NCI-H1417 (cell line): ENCODE results near the gene SLC27A1.
A peak's percentile ranks its signal among the peaks of the same experiment; 100 is the strongest.

ENCODE experiments used
- DNase-seq, 3 experiments: peaks; one replicate each; lab custom pipeline; 2025; lab: John Stamatoyannopoulos, UW

Gene SLC27A1

GRCh38 chr19:17470068-17470841 lies at the start of gene SLC27A1:
Gene SLC27A1, plus strand, starts transcription at chr19:17470524. Its CDS starts 17 bp downstream, at chr19:17470541.
- DNase-seq: peak; percentile 92 to 99 (median 97)

- no peak for DNase-seq
Measured at GRCh38 chr19:17421942-17422341, 48.4 kb upstream of the SLC27A1 start.

- no peak for DNase-seq
Measured at GRCh38 chr19:17423429-17424208, 46.7 kb upstream of the SLC27A1 start.

DNA sequence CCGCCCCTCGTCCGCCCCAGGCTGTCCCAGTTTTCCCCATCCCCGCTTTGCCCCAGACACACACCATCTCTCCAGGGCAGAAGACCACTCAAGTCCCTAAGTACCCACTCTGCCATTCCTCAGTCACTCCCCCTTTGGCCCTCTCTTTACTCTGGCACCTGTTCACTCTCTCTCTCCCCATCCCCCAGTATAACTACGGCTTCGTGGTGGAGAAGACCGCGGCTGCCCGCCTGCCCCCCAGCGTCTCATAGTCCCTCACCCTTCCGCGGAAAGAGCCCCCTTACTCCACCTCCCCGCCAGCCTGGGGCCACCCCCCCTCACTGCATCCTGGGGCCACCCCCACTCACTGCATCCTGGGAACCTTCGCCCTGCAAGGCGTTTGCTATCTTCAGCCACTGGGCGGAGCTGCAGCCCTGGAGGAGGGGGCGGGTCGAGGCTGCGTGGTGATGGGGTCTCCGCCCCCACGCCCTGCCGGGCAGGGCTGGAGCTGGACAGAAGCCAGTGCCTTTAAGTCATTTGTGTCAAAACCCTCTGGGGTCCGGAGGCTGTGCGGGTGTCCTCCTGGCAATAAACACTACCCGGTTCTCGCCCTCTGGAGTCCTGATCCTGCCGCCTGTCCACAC lies 45.5 kb upstream of the SLC27A1 start:
- DNase-seq: peak in 2 of 3 experiments; percentile 13 to 39

DNA sequence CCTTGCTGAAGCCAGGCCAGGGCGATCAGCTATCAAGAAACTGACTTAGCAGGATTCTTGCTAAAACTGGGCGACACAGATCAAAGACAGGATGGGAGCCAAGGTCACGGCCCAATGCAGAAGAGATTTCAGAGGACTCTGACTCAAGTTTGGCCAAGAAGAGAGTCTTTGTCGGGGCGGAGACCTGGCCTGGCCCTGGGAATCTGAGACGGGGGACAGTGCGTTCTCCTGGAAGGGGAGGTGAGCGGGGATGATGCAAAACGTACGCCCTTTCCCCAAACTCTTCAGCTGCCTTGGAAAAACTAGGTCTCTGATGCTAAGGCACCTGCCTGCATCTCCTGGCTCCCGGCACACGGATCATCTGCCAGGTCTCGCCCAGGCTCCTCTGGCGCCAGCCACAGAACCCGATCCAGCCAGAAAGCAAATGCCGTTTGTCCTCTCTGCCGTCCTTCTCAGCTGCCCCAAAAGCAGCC lies 40.6 kb upstream of the SLC27A1 start:
- DNase-seq: no peak

GRCh38 chr19:17431417-17431816 lies 38.9 kb upstream of the SLC27A1 start:
- DNase-seq: no peak

DNA sequence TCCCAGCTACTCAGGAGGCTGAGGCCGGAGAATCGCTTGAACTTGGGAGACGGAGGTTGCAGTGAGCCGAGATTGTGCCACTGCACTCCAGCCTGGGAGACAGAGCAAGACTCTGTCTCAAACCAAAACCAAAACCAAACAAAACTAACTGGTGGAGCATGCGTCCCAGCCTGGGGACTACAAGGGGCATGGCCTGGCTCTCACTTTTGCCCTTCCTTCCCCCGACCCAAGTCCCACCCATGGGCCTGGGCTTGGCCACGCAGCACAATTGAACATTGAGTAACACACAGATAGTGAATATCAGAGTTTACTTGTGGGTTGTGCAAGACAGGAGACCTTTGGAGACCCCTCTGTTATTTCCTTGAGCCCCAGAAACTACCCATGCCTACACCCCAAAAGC lies 35.1 kb upstream of the SLC27A1 start:
- DNase-seq: no peak

GRCh38 chr19:17436094-17436873 lies 34.0 kb upstream of the SLC27A1 start:
- no peak for DNase-seq

DNA sequence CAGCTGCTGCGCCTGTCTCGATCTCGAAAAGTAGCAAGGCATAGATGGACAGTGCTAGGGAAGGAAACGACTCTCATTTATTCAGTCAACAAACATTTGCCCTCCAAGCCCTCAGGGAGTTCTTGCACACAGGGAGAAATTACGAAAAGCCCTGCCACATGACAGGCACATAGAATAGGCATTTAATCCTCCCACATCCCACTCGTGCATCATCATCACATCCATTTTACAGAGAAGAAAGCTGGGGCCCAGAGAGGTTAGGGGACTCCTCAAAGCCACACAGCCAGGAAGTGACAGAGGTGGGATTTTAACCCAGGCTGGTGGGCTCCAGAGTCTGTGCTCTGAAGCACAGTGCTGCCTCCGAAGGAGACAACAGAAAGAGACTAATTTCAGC lies 33.5 kb upstream of the SLC27A1 start:
- DNase-seq: no peak

- DNase-seq: peak in 2 of 3 experiments; percentile 5 to 45
Measured at GRCh38 chr19:17441241-17442021, 28.9 kb upstream of the SLC27A1 start.

DNA sequence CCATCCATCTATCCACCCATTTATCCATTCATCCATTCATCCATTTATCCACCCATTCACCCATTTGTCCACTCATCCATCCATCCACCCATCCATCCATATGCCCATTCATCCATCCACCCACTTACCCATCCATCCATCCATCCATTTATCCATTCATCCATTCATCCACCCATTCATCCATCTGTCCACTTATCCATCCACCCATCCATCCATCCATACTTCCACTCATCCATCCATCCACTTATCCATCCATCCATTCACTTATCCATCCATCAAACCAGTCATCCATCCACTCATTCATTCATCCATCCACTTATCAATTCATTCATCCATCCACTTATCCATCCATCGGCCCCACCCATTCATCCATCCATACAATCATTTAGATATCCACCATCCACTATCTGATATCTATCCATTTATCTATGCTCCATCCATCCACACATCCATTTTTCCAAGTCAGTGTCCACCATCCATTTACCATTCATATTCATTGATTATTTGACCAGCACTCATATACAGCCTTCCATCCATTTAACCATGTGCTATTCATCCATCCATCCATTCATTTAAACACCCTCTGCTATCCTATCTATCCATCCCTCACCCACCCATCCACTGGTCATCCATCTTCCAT lies 24.7 kb upstream of the SLC27A1 start:
- DNase-seq: no peak

GRCh38 chr19:17447704-17448130 lies 22.6 kb upstream of the SLC27A1 start:
- no peak for DNase-seq

GRCh38 chr19:17448131-17448967 lies 22.0 kb upstream of the SLC27A1 start, which contains the start of gene TMEM221:
Gene TMEM221, minus strand, starts transcription at chr19:17448668. Its CDS starts 206 bp downstream, at chr19:17448462.
- peak in 2 of 3 experiments; percentile 43 to 52 for DNase-seq

DNA sequence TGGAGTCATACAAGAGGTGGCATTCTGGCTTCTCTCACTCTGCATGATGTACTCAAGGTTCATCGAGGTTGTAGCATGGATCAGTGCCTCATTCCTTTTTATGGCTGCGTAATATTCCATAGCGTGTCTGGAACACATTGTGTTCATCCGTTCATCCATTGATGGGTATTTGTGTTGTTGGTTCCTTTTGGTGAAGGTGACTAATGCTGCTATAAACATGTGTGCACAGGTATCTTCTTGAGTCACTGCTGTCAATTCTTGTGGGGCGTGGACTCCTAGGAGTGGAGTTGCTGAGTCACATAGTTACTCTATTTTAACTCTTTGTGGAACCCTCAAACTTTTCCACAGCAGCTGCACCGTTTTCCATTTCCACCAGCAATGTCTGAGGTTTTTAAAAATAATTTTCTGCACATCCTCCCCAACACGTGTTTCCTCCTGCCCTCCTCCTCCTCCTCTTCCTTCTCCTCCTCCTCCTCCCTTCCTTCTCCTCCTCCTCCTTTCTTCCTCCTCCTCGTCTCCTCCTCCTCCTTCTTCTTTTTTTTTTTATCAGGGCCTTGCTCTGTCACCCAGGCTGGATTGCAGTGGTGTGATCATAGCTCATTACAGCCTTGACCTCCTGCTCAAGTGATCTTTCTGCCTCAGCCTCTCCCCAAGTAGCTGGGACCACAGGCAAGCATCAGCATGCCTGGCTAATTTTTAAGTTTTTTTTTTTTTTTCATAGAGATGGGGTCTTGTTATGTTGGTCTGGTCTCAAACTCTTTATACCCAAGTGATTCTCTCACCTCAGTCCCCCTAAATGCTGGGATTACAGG lies 19.9 kb upstream of the SLC27A1 start:
- no peak for DNase-seq

DNA sequence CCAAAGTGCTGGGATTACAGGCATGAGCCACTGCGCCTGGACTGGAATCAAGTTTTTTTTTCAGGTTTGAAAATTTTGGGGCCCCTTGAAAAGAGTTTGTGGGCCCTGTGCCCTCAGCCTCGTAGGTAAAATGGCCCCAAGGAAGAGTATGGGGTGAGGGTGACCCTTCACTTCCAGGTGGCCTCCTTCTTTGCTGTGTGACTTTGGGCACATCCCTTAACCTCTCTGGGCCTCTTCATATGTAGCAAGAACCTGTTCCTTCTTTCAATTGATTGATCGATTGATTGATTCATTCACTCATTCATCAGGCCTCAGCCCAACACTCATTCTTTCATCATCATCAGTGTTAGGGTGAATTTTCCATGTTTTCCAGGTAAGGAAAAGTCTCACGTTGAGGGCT lies 18.5 kb upstream of the SLC27A1 start:
- no peak for DNase-seq

DNA sequence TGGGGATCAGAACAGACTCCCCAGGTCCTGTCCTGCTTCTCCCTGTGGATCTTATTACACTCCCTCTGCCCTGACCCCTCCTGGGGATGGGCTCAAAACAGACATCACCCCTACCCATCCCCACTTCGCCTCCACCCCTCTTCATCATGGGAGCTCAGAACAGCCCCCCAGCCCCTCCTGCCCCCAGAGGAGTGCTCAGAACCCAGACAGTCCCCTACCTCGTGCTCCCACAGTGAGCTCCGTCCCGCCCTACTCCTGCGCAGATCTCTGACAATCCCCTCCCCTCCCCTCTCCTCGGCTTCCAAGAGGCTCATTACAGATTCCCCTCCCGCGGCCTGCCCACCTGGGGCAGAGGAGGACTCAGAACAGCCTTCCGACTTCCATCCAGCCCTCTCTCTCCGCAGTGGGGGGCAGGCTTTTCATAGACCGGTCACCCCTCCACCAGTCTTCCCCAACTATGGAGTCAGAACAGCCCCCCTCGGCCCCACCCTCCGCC lies 15.7 kb upstream of the SLC27A1 start:
- DNase-seq: peak in 1 of 3 experiments; percentile 29

DNA sequence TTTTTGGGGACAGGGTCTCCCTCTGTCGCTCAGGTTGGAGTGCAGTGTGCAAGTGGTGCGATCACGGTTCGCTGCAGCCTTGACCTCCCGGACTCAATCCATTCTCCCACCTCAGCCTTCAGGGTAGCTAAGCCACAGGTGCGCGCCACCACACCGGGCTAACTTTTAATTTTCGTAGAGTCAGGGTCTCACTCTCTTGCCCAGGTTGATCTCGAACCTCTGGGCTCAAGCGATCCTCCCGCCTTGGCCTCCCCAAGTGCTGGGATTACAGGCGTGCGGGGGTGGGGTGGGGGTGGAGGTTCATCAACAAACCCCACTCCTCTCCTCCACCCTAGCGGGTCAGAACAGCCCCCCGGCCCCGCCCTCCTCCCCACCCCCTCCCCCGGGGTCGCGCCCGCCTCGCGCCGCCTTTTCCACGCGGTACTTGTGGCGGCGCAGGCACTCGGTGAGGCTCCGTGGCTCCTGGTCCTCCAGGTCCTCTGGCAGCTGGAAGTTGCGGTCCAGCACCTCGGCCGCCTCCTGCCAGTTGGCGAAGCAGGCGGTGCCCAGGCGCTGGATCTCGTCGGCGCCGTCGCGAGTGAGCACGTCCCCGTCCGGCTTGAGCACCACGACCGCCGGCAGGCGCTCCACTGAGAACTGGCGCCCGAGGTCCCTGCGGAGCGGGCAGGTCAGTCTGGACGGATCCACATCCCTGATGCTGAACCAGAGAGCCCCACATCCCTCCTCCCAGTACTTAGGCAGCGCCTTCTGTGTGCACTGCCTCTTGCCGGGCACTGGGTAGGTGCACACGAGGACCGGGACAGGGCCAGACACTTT lies 14.8 kb upstream of the SLC27A1 start:
- DNase-seq: peak in 2 of 3 experiments; percentile 8 to 20
